ENCODE data around the gene RRAS2.

RRAS2 gene

GRCh38 chr11:14237444-14237961, 121.5 kb downstream of the RRAS2 start:
- TF ChIP-seq CTCF (IDR thresholded peaks at IDR 0.05; ENCODE audit: low read depth, low read length), result no peak
- H3K4me3 ChIP-seq (ENCODE audit: low read depth, low read length), result no peak overlapping the region

GRCh38 chr11:14235701-14236100, 123.3 kb downstream of the RRAS2 start:
- no peak for TF ChIP-seq CTCF (IDR thresholded peaks at IDR 0.05; ENCODE audit: low read depth, low read length)
- H3K4me3 ChIP-seq (ENCODE audit: low read depth, low read length), result no peak overlapping the region

- TF ChIP-seq CTCF (IDR thresholded peaks at IDR 0.05; ENCODE audit: low read depth, low read length), result no peak
- no peak overlapping the region for H3K4me3 ChIP-seq (ENCODE audit: low read depth, low read length)
Observed at GRCh38 chr11:14234446-14234845, 124.5 kb downstream of the RRAS2 start.

GRCh38 chr11:14232652-14233051, 126.3 kb downstream of the RRAS2 start:
- H3K4me3 ChIP-seq (ENCODE audit: low read depth, low read length), result no peak overlapping the region
- peak; percentile 19; the same call in 1 of the 2 replicates for TF ChIP-seq CTCF (IDR thresholded peaks at IDR 0.05; ENCODE audit: low read depth, low read length)

GRCh38 chr11:14230407-14230806, 128.6 kb downstream of the RRAS2 start:
- no peak overlapping the region for H3K4me3 ChIP-seq (ENCODE audit: low read depth, low read length)
- TF ChIP-seq CTCF (IDR thresholded peaks at IDR 0.05; ENCODE audit: low read depth, low read length), result no peak

- no peak for TF ChIP-seq CTCF (IDR thresholded peaks at IDR 0.05; ENCODE audit: low read depth, low read length)
- H3K4me3 ChIP-seq (ENCODE audit: low read depth, low read length), result no peak overlapping the region
Observed at GRCh38 chr11:14229472-14229871, 129.5 kb downstream of the RRAS2 start.

GRCh38 chr11:14228356-14228755, 130.6 kb downstream of the RRAS2 start:
- TF ChIP-seq CTCF (IDR thresholded peaks at IDR 0.05; ENCODE audit: low read depth, low read length), result no peak
- no peak overlapping the region for H3K4me3 ChIP-seq (ENCODE audit: low read depth, low read length)

Measured in WI38 (cell line).